IMR-90 (cell line): ENCODE measurements around the gene KIF1B. TPM values are rescaled to one million over a fixed set of nuclear protein-coding genes. Genes with fewer than 3 reads are reported as not detected.

Source experiments
- ATAC-seq: fragments of 200-7000 bp; cut with Tn5 transposase; 2 replicates; pipeline ENCODE4 v1.9.1; 2020; ENCODE audit warnings: low read depth, mild to moderate bottlenecking, moderate library complexity
- BruUV-seq: library from RNA; stranded (reverse); fragments of 400-500 nt; replicated peaks from 2 replicates; lab custom pipeline; 2021; lab: Mats Ljungman, UMichigan
- CTCF ChIA-PET: fragments of 300-600 bp; formaldehyde crosslinking; extraction: SDS; loops from one replicate; lab custom pipeline; 2021; ENCODE audit warnings: antibody characterized with exemption; lab: Yijun Ruan, JAX
- POLR2A ChIA-PET: fragments of 300-600 bp; sonication (Branson Sonifier 250); formaldehyde crosslinking; loops from one replicate; lab custom pipeline; 2022; ENCODE audit warnings: antibody characterized with exemption; ENCODE audit not compliant: unreplicated experiment; lab: Charles Lee
- DNase-seq: peaks from one replicate; pipeline ENCODE4 v3.0.0; 2013
- H2AFZ ChIP-seq: replicated peaks from 2 replicates; pipeline ENCODE3; 2013; ENCODE audit warnings: low read length, mild to moderate bottlenecking; ENCODE audit not compliant: poor library complexity
- H2AK5ac ChIP-seq: 2 replicates; pipeline ENCODE4 v1.6.1; 2013; ENCODE audit warnings: low read depth, low read length, inconsistent platforms
- H2AK9ac ChIP-seq: replicated peaks from 2 replicates; pipeline ENCODE3; 2013; ENCODE audit warnings: mild to moderate bottlenecking, low read depth, low read length, moderate library complexity; ENCODE audit not compliant: poor library complexity
- H2BK120ac ChIP-seq: 2 replicates; pipeline ENCODE4 v1.6.1; 2013; ENCODE audit warnings: low read depth, low read length, inconsistent platforms
- H2BK15ac ChIP-seq: 3 replicates; pipeline ENCODE4 v1.6.1; 2013; ENCODE audit warnings: low read depth, low read length, inconsistent platforms
- H2BK20ac ChIP-seq: 2 replicates; pipeline ENCODE4 v1.6.1; 2013; ENCODE audit warnings: low read depth, mild to moderate bottlenecking, inconsistent platforms, low read length, moderate library complexity
- H2BK5ac ChIP-seq: 2 replicates; pipeline ENCODE4 v1.6.1; 2013; ENCODE audit warnings: mild to moderate bottlenecking, low read depth, low read length, inconsistent platforms; ENCODE audit not compliant: poor library complexity, severe bottlenecking
- H3K14ac ChIP-seq: replicated peaks from 2 replicates; pipeline ENCODE4 v1.6.1; 2013; ENCODE audit warnings: low read depth, low read length, inconsistent platforms
- H3K18ac ChIP-seq: 2 replicates; pipeline ENCODE4 v1.6.1; 2013; ENCODE audit warnings: low read depth, low read length, control low read depth
- H3K23ac ChIP-seq: 2 replicates; pipeline ENCODE4 v1.6.1; 2013; ENCODE audit warnings: low read depth, low read length, inconsistent platforms
- H3K27ac ChIP-seq: 2 replicates; pipeline ENCODE4 v1.5.1; 2013; ENCODE audit warnings: mild to moderate bottlenecking, control low read depth, low read length; ENCODE audit not compliant: insufficient read depth
- H3K27me3 ChIP-seq: 2 replicates; pipeline ENCODE4 v1.6.1; 2013; ENCODE audit warnings: low read length; ENCODE audit not compliant: control insufficient read depth, insufficient read depth
- H3K36me3 ChIP-seq: 2 replicates; pipeline ENCODE4 v1.6.1; 2013; ENCODE audit warnings: low read length, mixed read lengths; ENCODE audit not compliant: control insufficient read depth, insufficient read depth
- H3K4ac ChIP-seq: 2 replicates; pipeline ENCODE4 v1.6.1; 2013; ENCODE audit warnings: low read depth, low read length, inconsistent platforms
- H3K4me1 ChIP-seq: 2 replicates; pipeline ENCODE4 v1.6.1; 2013; ENCODE audit warnings: low read length, mixed read lengths; ENCODE audit not compliant: control insufficient read depth, insufficient read depth
- H3K4me2 ChIP-seq: 2 replicates; pipeline ENCODE4 v1.6.1; 2013; ENCODE audit warnings: low read depth, mild to moderate bottlenecking, control low read depth, low read length, moderate library complexity
- H3K4me3 ChIP-seq: 2 replicates; pipeline ENCODE4 v1.5.1; 2013; ENCODE audit warnings: low read depth, mild to moderate bottlenecking, control low read depth, low read length, moderate library complexity; ENCODE audit not compliant: insufficient read depth
- H3K56ac ChIP-seq: 2 replicates; pipeline ENCODE4 v1.6.1; 2013; ENCODE audit warnings: low read length, inconsistent platforms; ENCODE audit not compliant: insufficient read depth; ENCODE audit errors: extremely low read depth
- H3K79me1 ChIP-seq, 2 experiments: 2 replicates each; pipeline ENCODE4 v1.6.1; 2013; ENCODE audit warnings: low read length in 2 of 2, inconsistent platforms in 1 of 2, low read depth in 1 of 2
- H3K9ac ChIP-seq: 2 replicates; pipeline ENCODE4 v1.6.1; 2013; ENCODE audit warnings: low read depth, low read length, control low read depth
- H3K9me1 ChIP-seq: 2 replicates; pipeline ENCODE4 v1.6.1; 2013; ENCODE audit warnings: low read length, inconsistent platforms; ENCODE audit not compliant: insufficient read depth
- H3K9me3 ChIP-seq: 2 replicates; pipeline ENCODE4 v1.6.1; 2013; ENCODE audit warnings: low read length; ENCODE audit not compliant: control insufficient read depth, insufficient read depth
- H4K20me1 ChIP-seq: 2 replicates; pipeline ENCODE4 v1.6.1; 2013; ENCODE audit warnings: low read length, inconsistent platforms; ENCODE audit not compliant: insufficient read depth
- H4K5ac ChIP-seq: 2 replicates; pipeline ENCODE4 v1.6.1; 2013; ENCODE audit warnings: mild to moderate bottlenecking, low read depth, low read length, control low read depth
- H4K8ac ChIP-seq, 2 experiments: 2 replicates each; pipeline ENCODE4 v1.6.1; 2013; ENCODE audit warnings: low read depth in 2 of 2, low read length in 2 of 2, control low read depth in 1 of 2, inconsistent platforms in 1 of 2
- H4K91ac ChIP-seq: 2 replicates; pipeline ENCODE4 v1.6.1; 2013; ENCODE audit warnings: low read depth, low read length, inconsistent platforms; ENCODE audit not compliant: insufficient read depth
- CTCF ChIP-seq: conservative IDR thresholded peaks from 2 replicates; pipeline ENCODE4 v1.5.1; 2012; ENCODE audit warnings: mild to moderate bottlenecking, low read depth, low read length, improper control_type of control experiment
- MAFK ChIP-seq: IDR thresholded peaks from 2 replicates; pipeline ENCODE4 v1.6.1; 2012; ENCODE audit warnings: low read depth, low read length, improper control_type of control experiment
- MXI1 ChIP-seq: IDR thresholded peaks from 2 replicates; pipeline ENCODE4 v1.6.1; 2012; ENCODE audit warnings: low read depth, mild to moderate bottlenecking, low read length, moderate library complexity, borderline replicate concordance
- NFE2L2 ChIP-seq: fragments of 150-350 bp; IDR thresholded peaks from 2 replicates; pipeline ENCODE4 v1.6.1; 2016; ENCODE audit warnings: low read depth, mild to moderate bottlenecking, low read length
- RAD21 ChIP-seq: IDR thresholded peaks from 2 replicates; pipeline ENCODE4 v1.6.1; 2012; ENCODE audit warnings: low read length, improper control_type of control experiment
- RCOR1 ChIP-seq: IDR thresholded peaks from 2 replicates; pipeline ENCODE4 v1.6.1; 2012; ENCODE audit warnings: mild to moderate bottlenecking, low read length, improper control_type of control experiment; ENCODE audit not compliant: insufficient replicate concordance
- RFX5 ChIP-seq: IDR thresholded peaks from 2 replicates; pipeline ENCODE4 v1.8.0; 2012; ENCODE audit warnings: low read depth, mild to moderate bottlenecking, low read length, moderate library complexity
- SMC3 ChIP-seq: fragments of 150-350 bp; IDR thresholded peaks from 2 replicates; pipeline ENCODE4 v1.6.1; 2016; ENCODE audit warnings: low read depth, mild to moderate bottlenecking, antibody characterized with exemption, low read length, moderate library complexity
- WGBS, 2 experiments: methylation state at CpG; one replicate each; pipeline versions ENCODE4 v1.1.5 to v1.1.7; 2013; ENCODE audit warnings: missing lambda C conversion rate in 2 of 2; ENCODE audit not compliant: insufficient read length in 1 of 2; ENCODE audit errors: extremely low coverage in 2 of 2; 5-methylcytosine and 5-hydroxymethylcytosine counted together
- dilution Hi-C: fragments of 300-500 bp; cut with HindIII; formaldehyde crosslinking; loops from one replicate; pipeline ENCODE4 v1.14.3; 2018; ENCODE audit warnings: low sequenced_read_pairs; ENCODE audit not compliant: unreplicated experiment
- in situ Hi-C: fragments of 300-500 bp; cut with MboI; formaldehyde crosslinking; loops from 3 replicates; pipeline ENCODE4 v1.14.3; 2019; ENCODE audit warnings: low sequenced_read_pairs, inconsistent platforms, mixed read lengths
- intact Hi-C: fragments of 100-400 bp; cut with micrococcal nuclease; formaldehyde crosslinking; loops from 2 replicates; pipeline ENCODE4 v1.10.0; 2022
- polyA plus RNA-seq, 3 experiments: library from polyadenylated mRNA; depleted of rRNA; stranded (reverse); fragments of >200 nt; gene quantifications; 2 replicates each; pipeline ENCODE4 v1.2.3, GENCODE V29; 2012; ENCODE audit warnings: low replicate concordance in 1 of 3
- total RNA-seq: library from RNA; depleted of rRNA; stranded (reverse); fragments of >200 nt; gene quantifications from 2 replicates; pipeline ENCODE4 v1.2.3, GENCODE V29; 2012

The KIF1B gene
- total and polyA plus RNA-seq, 2 of the 4 experiments (the other 2 are of a cell fraction): 13.0 to 21.1 TPM

DNA sequence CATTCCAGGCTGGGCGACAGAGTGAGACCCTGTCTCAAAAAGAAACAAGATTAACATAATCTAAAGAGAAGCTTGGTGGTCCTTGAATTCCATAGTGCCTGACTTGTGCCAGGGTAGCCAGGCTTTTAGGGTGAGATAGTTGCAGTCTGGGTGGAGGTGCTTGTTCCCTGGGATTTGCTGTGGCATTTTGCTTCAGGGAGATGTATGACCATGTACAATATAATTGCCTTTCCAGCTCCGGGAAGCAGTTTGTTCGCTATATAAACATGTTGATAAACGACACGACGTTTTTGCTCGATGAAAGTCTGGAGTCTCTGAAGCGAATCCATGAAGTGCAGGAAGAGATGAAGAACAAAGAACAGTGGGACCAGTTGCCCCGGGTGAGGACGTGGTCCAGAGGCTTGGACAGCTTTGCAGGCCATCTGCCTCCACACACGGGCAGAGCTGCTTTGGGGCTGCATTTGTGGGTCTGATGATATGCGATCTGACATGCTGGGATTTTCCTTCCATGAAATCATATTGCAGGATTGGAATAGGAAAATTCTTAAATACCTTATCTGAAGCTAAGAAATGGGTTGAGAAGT is 49.4 kb upstream of the KIF1B start:
- no peak overlapping the region for H2AFZ ChIP-seq
- H3K56ac ChIP-seq: no peak overlapping the region
- H2AK9ac ChIP-seq: no peak overlapping the region
- no peak overlapping the region for H3K4me2 ChIP-seq
- H3K4me1 ChIP-seq: no peaks in the 10 kb centered on the region
- H2BK120ac ChIP-seq: no peak overlapping the region
- ATAC-seq (peak; percentile 21; the same call in 1 of the 2 replicates), DNase-seq (no peak)
- no peak overlapping the region for H3K9ac ChIP-seq
- peaks cover 0 to 3% of the 10 kb centered on the region in 2 experiments; a peak in 1 of 4 replicates for H3K79me1 ChIP-seq
- ChIA-PET POLR2A (interaction anchor here (0.5 to 0.6 kb wide), 2 partner anchors 486 to 537 kb away, joined by 6 read pairs; no protein-coding TSS in a partner anchor), CTCF (no interaction called here)
- H2BK20ac ChIP-seq: no peak overlapping the region
- no peak overlapping the region for H3K27ac ChIP-seq
- no TSS peak for BruUV-seq
- no peak overlapping the region for H3K14ac ChIP-seq
- H4K91ac ChIP-seq: no peak overlapping the region
- in situ Hi-C loops: no loop called here
- no peak overlapping the region for H3K23ac ChIP-seq
- no peak overlapping the region for H4K5ac ChIP-seq
- dilution Hi-C loops: no loop called here
- H3K27me3 ChIP-seq: no peaks in the 10 kb centered on the region
- H3K4me3 ChIP-seq: no peak overlapping the region
- no peak overlapping the region for H2BK5ac ChIP-seq
- H3K9me1 ChIP-seq: peaks cover 5% of the 10 kb centered on the region; the same call in 1 of the 2 replicates
- TF ChIP-seq MXI1: no peak
- TF ChIP-seq RAD21: no peak
- TF ChIP-seq MAFK: no peak
- no peak for TF ChIP-seq NFE2L2
- TF ChIP-seq RFX5: no peak
- no peak for TF ChIP-seq RCOR1
- no peak for TF ChIP-seq CTCF
- no peak for TF ChIP-seq SMC3
- no peaks in the 10 kb centered on the region for H3K9me3 ChIP-seq
- H4K8ac ChIP-seq: no peak overlapping the region; a peak in 1 of 4 replicates
- no peak overlapping the region for H2AK5ac ChIP-seq
- peaks cover 33% of the 10 kb centered on the region for H3K36me3 ChIP-seq
- intact Hi-C loops: no loop called here
- no peak overlapping the region for H3K18ac ChIP-seq
- no peak overlapping the region for H2BK15ac ChIP-seq
- no peak overlapping the region for H3K4ac ChIP-seq
- 0 out of 2 replicates have a peak, but pooled peaks cover 3% of the 10 kb centered on the region for H4K20me1 ChIP-seq
- 50% methylated on average over 2 of the region's 12 CpGs; no CpG with 5 or more reads in 1 of the 2 experiments for WGBS, 2 experiments
